Kidney (tissue), 14 donors: ENCODE data around the gene ADCK2. TPM values are rescaled to one million over a fixed set of nuclear protein-coding genes. Genes with fewer than 3 reads are reported as not detected.
"Not testable (repeated sequence)": the region's sequence is repeated elsewhere in the genome, so short reads cannot be mapped to it uniquely, and the experiment has no call there.

ENCODE experiments used
- DNase-seq, 5 donors: peaks; one replicate each; pipeline ENCODE4 v3.0.0-alpha.2; 2013 to 2020
- FAIRE-seq: peaks from 2 replicates; lab custom pipeline; 2012; peaks lifted over from hg19 to GRCh38; lab: Jason Lieb, UNC
- H3K27ac ChIP-seq, 2 donors: one replicate each; pipeline ENCODE4 v1.7.0; 2013; ENCODE audit warnings: low read depth in 2 of 2, low read length in 2 of 2, inconsistent platforms in 1 of 2
- H3K27me3 ChIP-seq: one replicate; pipeline ENCODE4 v1.7.1; 2013; ENCODE audit warnings: low read length, inconsistent platforms; ENCODE audit not compliant: control insufficient read depth, insufficient read depth
- H3K36me3 ChIP-seq, 3 donors: one replicate each; pipeline versions ENCODE4 v1.7.0 to v1.7.1; 2013; ENCODE audit warnings: low read length in 3 of 3, control low read depth in 1 of 3, inconsistent platforms in 1 of 3; ENCODE audit not compliant: insufficient read depth in 3 of 3, control insufficient read depth in 2 of 3
- H3K4me1 ChIP-seq, 3 donors: one replicate each; pipeline versions ENCODE4 v1.7.0 to v1.7.1; 2013; ENCODE audit warnings: low read length in 3 of 3, inconsistent platforms in 1 of 3, low read depth in 1 of 3; ENCODE audit not compliant: control insufficient read depth in 2 of 3, insufficient read depth in 2 of 3
- H3K4me3 ChIP-seq, 3 donors: one replicate each; pipeline versions ENCODE4 v1.7.0 to v1.8.1; 2013; ENCODE audit warnings: low read length in 3 of 3, control low read depth in 1 of 3, inconsistent platforms in 1 of 3
- H3K9ac ChIP-seq, 3 donors: one replicate each; pipeline versions ENCODE4 v1.7.0 to v1.7.1; 2013; ENCODE audit warnings: low read length in 3 of 3, control low read depth in 1 of 3, inconsistent platforms in 1 of 3
- H3K9me3 ChIP-seq, 3 donors: one replicate each; pipeline versions ENCODE4 v1.7.0 to v1.7.1; 2013; ENCODE audit warnings: low read length in 3 of 3, control low read depth in 1 of 3, inconsistent platforms in 1 of 3; ENCODE audit not compliant: control insufficient read depth in 2 of 3, insufficient read depth in 1 of 3
- intact Hi-C: fragments of 100-400 bp; cut with DNase I; formaldehyde crosslinking; loops from one replicate; pipeline ENCODE4 v1.11.1; 2022
- polyA plus RNA-seq: library from polyadenylated mRNA; stranded (reverse); fragments of 350-450 nt; fragmentation: Illumina TruSeq; extraction: RNeasy Lipid Tissue Mini Kit (QIAGEN cat#74804); gene quantifications from one replicate; pipeline ENCODE4 v1.2.3, GENCODE V29; 2014; ENCODE audit warnings: low read depth, low replicate concordance; ENCODE audit not compliant: insufficient read depth
- total RNA-seq: library from RNA; stranded (reverse); fragmentation: NEBNext Ultra II Directional; extraction: Animal tissue kit (Norgen Biotek cat#: 25700); gene quantifications from one replicate; pipeline ENCODE4 v1.2.1, GENCODE V29; 2021
- TF ChIP-seq, protein P1 (sequence below): IDR thresholded peaks from 3 replicates; pipeline ENCODE4 v1.5.1; 2012; ENCODE audit warnings: mild to moderate bottlenecking, moderate library complexity, borderline replicate concordance; ENCODE audit not compliant: insufficient read depth; ENCODE audit errors: extremely low read depth
- donor health status: control.
- donor health status: control.
- donor health status: control.
- donor health status: control.
- donor health status: control.
- donor health status: DM: yes; HTN: yes; CAD: no.
- donor health status: Normal renal cell carcinoma (clear cell type).

The ADCK2 gene
- total and polyA plus RNA-seq, 2 donors from 2014 or later = 18.7 to 18.8 TPM

DNA sequence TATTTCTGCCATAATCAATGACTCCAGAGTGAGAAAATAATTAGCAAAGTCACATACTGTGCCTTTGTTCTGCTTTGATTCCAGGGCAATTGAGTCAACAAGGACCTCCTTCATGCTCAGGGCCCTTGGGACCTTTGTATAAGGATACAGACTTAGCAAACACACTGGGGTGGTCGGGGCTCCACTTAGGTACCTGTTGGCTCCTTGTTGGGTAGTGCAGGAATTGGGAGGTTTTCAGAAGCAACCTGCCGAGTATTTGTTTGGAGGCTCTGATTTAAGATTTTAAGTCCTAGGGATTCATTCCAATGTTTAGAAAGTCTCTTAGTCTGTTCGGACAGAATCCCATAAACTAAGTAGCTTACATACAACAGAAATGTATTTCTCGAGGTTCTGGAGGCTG is 3.0 kb downstream of the ADCK2 start:
- H3K27me3 ChIP-seq = no peaks in the 10 kb centered on the region
- no peaks in the 10 kb centered on the region for H3K9me3 ChIP-seq
- no peak overlapping the region for H3K4me3 ChIP-seq
- H3K4me1 ChIP-seq = peaks cover 0 to 18% (median 0%) of the 10 kb centered on the region in 3 donors
- peaks cover 0 to 5% (median 3%) of the 10 kb centered on the region in 3 donors for H3K36me3 ChIP-seq
- DNase-seq = no peak
- no peak overlapping the region for H3K27ac ChIP-seq
- FAIRE-seq = no peak
- TF ChIP-seq, protein P1, sequence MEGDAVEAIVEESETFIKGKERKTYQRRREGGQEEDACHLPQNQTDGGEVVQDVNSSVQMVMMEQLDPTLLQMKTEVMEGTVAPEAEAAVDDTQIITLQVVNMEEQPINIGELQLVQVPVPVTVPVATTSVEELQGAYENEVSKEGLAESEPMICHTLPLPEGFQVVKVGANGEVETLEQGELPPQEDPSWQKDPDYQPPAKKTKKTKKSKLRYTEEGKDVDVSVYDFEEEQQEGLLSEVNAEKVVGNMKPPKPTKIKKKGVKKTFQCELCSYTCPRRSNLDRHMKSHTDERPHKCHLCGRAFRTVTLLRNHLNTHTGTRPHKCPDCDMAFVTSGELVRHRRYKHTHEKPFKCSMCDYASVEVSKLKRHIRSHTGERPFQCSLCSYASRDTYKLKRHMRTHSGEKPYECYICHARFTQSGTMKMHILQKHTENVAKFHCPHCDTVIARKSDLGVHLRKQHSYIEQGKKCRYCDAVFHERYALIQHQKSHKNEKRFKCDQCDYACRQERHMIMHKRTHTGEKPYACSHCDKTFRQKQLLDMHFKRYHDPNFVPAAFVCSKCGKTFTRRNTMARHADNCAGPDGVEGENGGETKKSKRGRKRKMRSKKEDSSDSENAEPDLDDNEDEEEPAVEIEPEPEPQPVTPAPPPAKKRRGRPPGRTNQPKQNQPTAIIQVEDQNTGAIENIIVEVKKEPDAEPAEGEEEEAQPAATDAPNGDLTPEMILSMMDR = no peak
- H3K9ac ChIP-seq = peak overlapping the region in 1 of 3 donors; percentile 14
- intact Hi-C loops = no loop called here

- FAIRE-seq (no peak), DNase-seq (no peak)
- Histone ChIP-seq H3K9ac (no peak overlapping the region), H3K27ac (no peak overlapping the region), H3K36me3 (peaks cover 0 to 9% (median 3%) of the 10 kb centered on the region in 3 donors), H3K4me3 (no peak overlapping the region), H3K27me3 (no peaks in the 10 kb centered on the region), H3K9me3 (no peaks in the 10 kb centered on the region), H3K4me1 (peaks cover 0 to 18% (median 0%) of the 10 kb centered on the region in 3 donors)
- intact Hi-C loops = no loop called here
- TF ChIP-seq, protein P1 = no peak
Observed at GRCh38 chr7:140676306-140676705, 3.6 kb downstream of the ADCK2 start.

DNA sequence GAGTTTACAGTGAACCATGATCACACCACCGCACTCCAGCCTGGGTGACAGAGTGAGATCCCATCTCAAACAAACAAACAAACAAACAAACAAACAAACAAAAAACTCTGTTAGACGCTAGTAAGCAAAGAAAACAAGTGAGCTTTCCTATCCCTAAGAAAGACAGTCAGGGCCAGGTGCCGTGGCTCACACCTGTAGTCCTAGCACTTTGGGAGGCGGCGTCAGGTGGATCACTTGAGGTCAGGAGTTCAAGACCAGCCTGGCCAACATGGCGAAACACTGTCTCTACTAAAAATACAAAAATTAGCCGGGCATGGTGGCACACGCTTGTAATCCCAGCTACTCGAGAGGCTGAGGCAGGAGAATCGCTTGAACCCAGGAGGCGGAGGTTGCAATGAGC is 4.2 kb downstream of the ADCK2 start:
- H3K27ac ChIP-seq, H3K9me3 ChIP-seq, FAIRE-seq, H3K36me3 ChIP-seq, H3K9ac ChIP-seq, H3K4me3 ChIP-seq, intact Hi-C loops, DNase-seq, H3K27me3 ChIP-seq: not testable (repeated sequence)
- peaks cover 0 to 18% (median 0%) of the 10 kb centered on the region in 3 donors for H3K4me1 ChIP-seq

- intact Hi-C loops = no loop called here
- H3K9me3 ChIP-seq = no peaks in the 10 kb centered on the region
- TF ChIP-seq, protein P1 = no peak
- peaks cover 0 to 18% (median 0%) of the 10 kb centered on the region in 3 donors for H3K4me1 ChIP-seq
- no peak overlapping the region for H3K27ac ChIP-seq
- FAIRE-seq (no peak), DNase-seq (no peak)
- no peak overlapping the region for H3K4me3 ChIP-seq
- peaks cover 0 to 9% (median 3%) of the 10 kb centered on the region in 3 donors for H3K36me3 ChIP-seq
- no peak overlapping the region for H3K9ac ChIP-seq
- H3K27me3 ChIP-seq = no peaks in the 10 kb centered on the region
Observed at GRCh38 chr7:140677496-140677895, 4.8 kb downstream of the ADCK2 start.
